Activated CD8-positive, alpha-beta memory T cell treated with anti-CD3 and anti-CD28 coated beads for 36 hours (primary cell): Measurements from ENCODE around the gene UPK1A. TPM values are rescaled to one million over a fixed set of nuclear protein-coding genes. Genes with fewer than 3 reads are reported as not detected.

Experiments used
- CTCF ChIA-PET: fragments of 350-600 bp; sonication (Branson Sonifier 250); formaldehyde crosslinking; loops from one replicate; lab custom pipeline; 2021; ENCODE audit warnings: antibody characterized with exemption; lab: Charles Lee
- POLR2A ChIA-PET: fragments of 350-600 bp; sonication (Branson Sonifier 250); formaldehyde crosslinking; loops from one replicate; lab custom pipeline; 2021; ENCODE audit warnings: antibody characterized with exemption; lab: Charles Lee
- total RNA-seq, 2 experiments: library from RNA; stranded (reverse); gene quantifications; one replicate each; pipeline ENCODE4 v1.2.3, GENCODE V29; 2021

Gene UPK1A
- total RNA-seq, result under 1 TPM; 0.23 to 0.38 TPM

DNA sequence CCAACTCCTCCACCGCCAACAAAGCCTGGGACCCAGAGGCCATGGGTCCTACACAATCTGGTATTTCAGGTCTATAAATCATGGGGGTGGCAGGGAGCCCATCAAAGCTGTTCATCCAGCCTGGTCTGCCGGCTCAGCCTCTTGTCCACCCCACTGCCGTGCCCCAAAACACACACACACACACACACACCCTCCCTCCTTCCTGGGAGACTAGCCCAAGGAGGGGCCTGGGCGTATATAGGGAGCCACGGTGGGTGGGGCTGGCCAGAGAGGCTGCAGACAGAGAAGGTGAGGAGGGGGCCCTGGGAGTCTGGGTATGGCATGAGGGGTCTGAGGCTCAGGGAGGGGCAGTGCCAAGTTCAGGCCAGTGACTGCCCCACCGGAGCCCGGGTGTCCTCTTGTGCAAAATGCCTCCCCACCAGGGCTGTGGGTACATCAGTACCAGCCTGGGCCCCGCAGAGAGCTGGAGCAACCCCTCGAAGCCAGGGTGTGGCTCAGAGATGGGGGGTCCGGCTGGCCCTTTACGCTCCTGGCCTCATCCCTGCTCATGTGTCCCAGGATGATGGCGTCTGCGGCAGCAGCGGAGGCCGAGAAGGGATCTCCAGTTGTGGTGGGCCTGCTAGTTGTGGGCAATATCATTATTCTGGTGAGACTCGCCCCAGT is at the start of gene UPK1A:
UPK1A (plus strand) TSS at position 267 of the 663 bp plus-strand sequence; CDS start at position 563, 296 bp downstream.
- CTCF ChIA-PET, result interaction anchor here (0.6 kb wide), 1 partner anchor 17 kb away, joined by 3 read pairs; no protein-coding TSS in a partner anchor
- POLR2A ChIA-PET, result no interaction called here

- ChIA-PET CTCF (no interaction called here), POLR2A (no interaction called here)
These were observed 47.5 kb upstream of the UPK1A start for GRCh38 chr19:35618857-35619256.

GRCh38 chr19:35619290-35619923 is 46.9 kb upstream of the UPK1A start:
- POLR2A ChIA-PET, result no interaction called here
- CTCF ChIA-PET, result no interaction called here

- ChIA-PET POLR2A (no interaction called here), CTCF (no interaction called here)
These were observed 46.3 kb upstream of the UPK1A start for GRCh38 chr19:35620001-35620400.

GRCh38 chr19:35621708-35622107 is 44.6 kb upstream of the UPK1A start:
- CTCF ChIA-PET, result no interaction called here
- POLR2A ChIA-PET, result interaction anchor here (0.6 kb wide), 1 partner anchor 8 kb away, joined by 7 read pairs; no protein-coding TSS in a partner anchor

DNA sequence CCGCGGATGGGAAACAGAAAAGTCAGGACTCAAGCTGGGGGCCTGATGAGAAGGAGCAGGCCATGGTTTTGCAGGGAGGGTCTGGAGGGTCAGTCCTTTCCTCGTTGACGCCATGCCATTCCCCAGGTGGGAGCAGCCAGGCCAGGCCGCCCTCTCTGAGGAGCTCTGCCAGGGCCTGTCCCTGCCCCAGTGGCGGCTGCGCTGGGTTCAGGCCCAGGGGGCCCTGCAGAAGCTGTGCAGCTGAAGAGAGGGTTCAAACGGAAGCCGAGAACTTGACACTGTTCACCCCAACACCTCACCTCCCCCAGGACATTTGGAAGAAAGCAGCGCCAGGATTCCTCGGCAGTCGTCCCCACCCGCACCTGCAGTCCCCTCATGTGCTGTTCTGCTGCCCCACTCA is 43.6 kb upstream of the UPK1A start:
- POLR2A ChIA-PET, result interaction anchor here (0.9 to 1.1 kb wide), 2 partner anchors 10 to 15 kb away, joined by 3 read pairs; partner anchors contain the start of gene HAUS5
- CTCF ChIA-PET, result no interaction called here

GRCh38 chr19:35623327-35624010 is 42.8 kb upstream of the UPK1A start:
- CTCF ChIA-PET, result interaction anchor here (0.7 kb wide), 1 partner anchor 1747 kb away, joined by 4 read pairs; no protein-coding TSS in a partner anchor
- POLR2A ChIA-PET, result interaction anchor here (0.9 kb wide), 1 partner anchor 11 kb away, joined by 3 read pairs; the partner anchor contains the start of gene HAUS5

DNA sequence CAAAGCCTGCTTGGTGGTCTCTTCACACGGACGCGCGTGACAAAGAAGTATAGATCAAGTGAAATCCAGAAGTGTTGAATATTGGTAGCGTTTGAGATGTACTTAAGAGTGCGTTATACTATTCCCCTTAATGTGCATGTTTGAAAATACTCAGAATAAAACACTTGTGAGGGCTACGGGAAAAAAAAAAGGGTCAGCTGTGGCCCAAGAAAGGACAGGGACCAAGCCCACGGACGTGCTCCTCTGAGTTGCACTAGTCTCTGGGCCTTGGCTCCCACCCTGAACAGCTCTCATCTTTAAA is 38.1 kb upstream of the UPK1A start:
- POLR2A ChIA-PET, result no interaction called here
- CTCF ChIA-PET, result no interaction called here

GRCh38 chr19:35628565-35629331 is 37.6 kb upstream of the UPK1A start, which contains the start of gene RBM42:
Gene RBM42, plus strand, starts transcription at chr19:35629036. Its CDS starts 118 bp downstream, at chr19:35629154.
- ChIA-PET CTCF (no interaction called here), POLR2A (no interaction called here)

- ChIA-PET CTCF (no interaction called here), POLR2A (interaction anchor here (1.0 kb wide), 1 partner anchor 14 kb away, joined by 6 read pairs; no protein-coding TSS in a partner anchor)
These were observed 37.0 kb upstream of the UPK1A start for GRCh38 chr19:35629332-35629633.

DNA sequence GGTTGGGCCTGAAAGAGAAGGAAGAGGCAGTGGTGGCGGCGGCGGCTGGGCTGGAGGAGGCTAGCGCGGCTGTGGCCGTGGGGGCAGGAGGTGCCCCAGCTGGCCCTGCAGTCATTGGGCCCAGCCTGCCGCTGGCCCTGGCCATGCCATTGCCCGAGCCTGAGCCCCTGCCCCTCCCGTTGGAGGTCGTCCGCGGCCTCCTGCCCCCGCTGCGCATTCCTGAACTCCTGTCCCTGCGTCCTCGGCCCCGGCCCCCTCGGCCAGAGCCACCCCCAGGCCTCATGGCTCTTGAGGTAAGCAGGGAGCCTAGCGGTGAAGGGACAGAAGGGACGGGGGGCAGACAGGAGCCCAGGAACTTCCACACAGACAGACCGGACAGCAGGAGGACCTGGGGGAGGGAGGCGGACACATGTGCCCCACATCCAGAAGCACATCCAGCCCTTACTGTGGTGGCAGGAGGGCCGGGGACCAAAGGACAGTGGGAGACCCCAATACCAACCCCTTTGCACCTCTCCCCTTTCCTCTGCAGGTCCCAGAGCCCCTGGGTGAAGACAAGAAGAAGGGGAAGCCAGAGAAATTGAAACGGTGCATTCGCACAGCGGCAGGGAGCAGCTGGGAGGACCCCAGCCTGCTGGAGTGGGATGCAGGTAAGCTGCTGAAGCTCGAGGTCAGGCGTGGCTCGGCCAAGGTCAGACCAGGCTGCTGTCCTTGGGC is 32.4 kb upstream of the UPK1A start:
- POLR2A ChIA-PET, result no interaction called here
- CTCF ChIA-PET, result no interaction called here

- ChIA-PET POLR2A (no interaction called here), CTCF (no interaction called here)
These were observed 29.7 kb upstream of the UPK1A start for GRCh38 chr19:35636651-35637050.

DNA sequence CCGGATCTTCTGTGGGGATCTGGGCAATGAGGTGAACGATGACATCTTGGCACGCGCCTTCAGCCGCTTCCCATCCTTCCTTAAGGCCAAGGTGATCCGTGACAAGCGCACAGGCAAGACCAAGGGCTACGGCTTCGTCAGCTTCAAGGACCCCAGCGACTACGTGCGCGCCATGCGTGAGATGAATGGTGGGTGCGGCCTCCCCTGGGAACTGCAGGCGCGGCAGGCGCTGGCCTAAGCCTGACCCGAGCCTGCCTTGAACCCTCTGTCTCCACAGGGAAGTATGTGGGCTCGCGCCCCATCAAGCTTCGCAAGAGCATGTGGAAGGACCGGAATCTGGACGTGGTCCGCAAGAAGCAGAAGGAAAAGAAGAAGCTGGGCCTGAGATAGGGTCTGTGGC is 29.2 kb upstream of the UPK1A start:
- ChIA-PET CTCF (no interaction called here), POLR2A (interaction anchor here (0.9 kb wide), 1 partner anchor 15 kb away, joined by 3 read pairs; no protein-coding TSS in a partner anchor)

GRCh38 chr19:35639321-35639639 is 27.0 kb upstream of the UPK1A start:
- ChIA-PET POLR2A (no interaction called here), CTCF (no interaction called here)

- CTCF ChIA-PET, result interaction anchor here (1.8 kb wide), 1 partner anchor 91 kb away, joined by 5 read pairs; no protein-coding TSS in a partner anchor
- POLR2A ChIA-PET, result no interaction called here
These were observed 26.5 kb upstream of the UPK1A start for GRCh38 chr19:35639863-35640262.

DNA sequence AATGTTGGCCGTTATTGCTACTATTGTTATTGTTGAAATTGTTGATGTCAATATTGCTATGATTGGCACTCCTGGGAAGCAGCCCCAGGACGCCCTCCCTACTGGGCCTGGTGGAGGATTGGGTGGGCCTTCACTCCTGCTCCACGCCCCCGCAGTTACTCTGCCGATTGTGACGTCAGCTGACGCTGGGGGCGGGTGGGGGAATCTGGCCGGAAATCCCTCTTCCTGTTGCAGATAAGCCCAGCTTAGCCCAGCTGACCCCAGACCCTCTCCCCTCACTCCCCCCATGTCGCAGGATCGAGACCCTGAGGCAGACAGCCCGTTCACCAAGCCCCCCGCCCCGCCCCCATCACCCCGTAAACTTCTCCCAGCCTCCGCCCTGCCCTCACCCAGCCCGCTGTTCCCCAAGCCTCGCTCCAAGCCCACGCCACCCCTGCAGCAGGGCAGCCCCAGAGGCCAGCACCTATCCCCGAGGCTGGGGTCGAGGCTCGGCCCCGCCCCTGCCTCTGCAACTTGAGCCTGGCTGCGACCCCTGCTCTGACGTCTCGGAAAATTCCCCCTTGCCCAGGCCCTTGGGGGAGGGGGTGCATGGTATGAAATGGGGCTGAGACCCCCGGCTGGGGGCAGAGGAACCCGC is 24.7 kb upstream of the UPK1A start, which contains the start of gene ETV2:
ETV2 (plus strand) TSS at position 231 of the 637 bp plus-strand sequence. CDS start 716 bp downstream, outside the sequence.
- ChIA-PET POLR2A (no interaction called here), CTCF (interaction anchor here (0.6 to 1.8 kb wide), 2 partner anchors 18 to 93 kb away, joined by 4 to 5 read pairs; no protein-coding TSS in a partner anchor)

- POLR2A ChIA-PET, result interaction anchor here (0.7 to 0.8 kb wide), 2 partner anchors 13 to 26 kb away, joined by 4 to 6 read pairs; no protein-coding TSS in a partner anchor
- CTCF ChIA-PET, result interaction anchor here (0.6 kb wide), 1 partner anchor 17 kb away, joined by 4 read pairs; no protein-coding TSS in a partner anchor
These were observed 24.0 kb upstream of the UPK1A start for GRCh38 chr19:35642312-35642711.

- CTCF ChIA-PET, result no interaction called here
- POLR2A ChIA-PET, result interaction anchor here (0.7 to 0.8 kb wide), 2 partner anchors 13 to 26 kb away, joined by 4 to 6 read pairs; no protein-coding TSS in a partner anchor
These were observed 23.5 kb upstream of the UPK1A start for GRCh38 chr19:35642798-35643254.
